ENCODE measurements around the gene NOMO2.
"Not testable (repeated sequence)": the region's sequence is repeated elsewhere in the genome, so short reads cannot be mapped to it uniquely, and the experiment has no call there.

NOMO2 gene

GRCh38 chr16:18579261-18579660 is 17.4 kb upstream of the NOMO2 start:
- not testable (repeated sequence) for H3K27ac ChIP-seq, H3K4me3 ChIP-seq

GRCh38 chr16:18577942-18578341 is 16.0 kb upstream of the NOMO2 start:
- not testable (repeated sequence) for H3K27ac ChIP-seq, H3K4me3 ChIP-seq

DNA sequence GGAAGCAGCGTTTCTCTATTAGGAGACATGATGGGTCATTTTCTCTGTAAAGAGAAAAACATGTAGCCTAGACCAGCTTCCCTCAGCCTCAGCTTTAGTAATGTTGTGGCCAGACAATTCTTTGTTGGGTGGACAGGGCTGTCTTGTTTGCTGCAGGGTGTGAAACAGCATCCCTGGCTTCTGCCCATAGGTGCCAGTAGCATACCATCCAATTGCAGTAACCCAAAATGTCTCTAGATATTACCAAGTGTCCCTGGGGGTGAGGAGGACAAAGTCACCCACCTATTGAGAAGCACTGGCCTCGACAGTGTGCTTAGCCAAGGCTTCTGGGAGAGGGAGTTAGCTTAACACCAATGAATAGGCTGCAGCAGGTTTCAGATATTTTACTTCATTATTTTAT is 14.0 kb upstream of the NOMO2 start:
- not testable (repeated sequence) for H3K27ac ChIP-seq, H3K4me3 ChIP-seq

DNA sequence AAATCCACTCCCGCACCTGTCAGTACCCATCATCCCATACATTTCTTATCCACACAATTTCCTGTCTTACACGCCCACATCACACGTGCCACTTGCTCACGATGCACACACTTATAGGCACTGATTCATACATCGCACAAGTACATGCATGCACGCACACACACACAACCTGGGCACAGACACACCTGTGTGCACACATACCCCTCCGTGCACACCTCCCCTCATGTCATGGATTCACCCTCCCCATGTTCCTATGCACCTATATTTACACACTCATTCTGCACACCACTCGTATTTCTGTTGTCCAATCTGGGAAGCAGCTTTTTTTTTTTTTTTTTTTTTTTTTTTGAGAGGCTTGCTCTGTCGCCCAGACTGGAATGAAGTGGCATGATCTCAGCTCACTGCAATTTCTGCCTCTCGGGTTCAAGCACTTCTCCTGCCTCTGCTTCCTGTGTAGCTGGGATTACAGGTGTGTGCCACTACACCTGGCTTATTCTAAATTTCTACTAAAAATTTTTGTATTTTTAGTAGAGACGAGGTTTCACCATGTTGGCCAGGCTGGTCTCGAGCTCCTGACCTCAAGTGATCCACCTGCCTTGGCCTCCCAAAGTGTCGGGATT is 13.5 kb upstream of the NOMO2 start:
- not testable (repeated sequence) for H3K4me3 ChIP-seq, H3K27ac ChIP-seq

GRCh38 chr16:18573887-18574286 is 12.0 kb upstream of the NOMO2 start:
- not testable (repeated sequence) for H3K4me3 ChIP-seq, H3K27ac ChIP-seq

DNA sequence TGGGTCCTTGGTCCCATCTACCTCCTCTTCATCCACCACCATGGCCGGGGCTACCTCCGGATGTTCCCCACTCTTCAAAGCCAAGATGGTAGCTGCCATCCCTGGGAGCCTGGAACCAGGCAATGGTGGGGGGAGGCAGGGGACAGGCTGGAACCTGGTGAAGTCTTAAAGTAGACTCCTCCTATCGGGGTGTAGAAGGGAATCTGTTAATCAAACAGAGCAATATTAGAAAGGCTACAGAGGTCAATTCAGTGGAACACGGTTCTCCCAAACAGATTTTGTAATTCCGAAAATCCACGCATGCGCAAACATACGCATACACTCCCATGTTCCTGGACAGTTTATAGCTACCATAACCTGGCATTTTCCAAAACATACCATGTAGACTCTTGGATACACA is 11.1 kb upstream of the NOMO2 start:
- H3K4me3 ChIP-seq, H3K27ac ChIP-seq: not testable (repeated sequence)

DNA sequence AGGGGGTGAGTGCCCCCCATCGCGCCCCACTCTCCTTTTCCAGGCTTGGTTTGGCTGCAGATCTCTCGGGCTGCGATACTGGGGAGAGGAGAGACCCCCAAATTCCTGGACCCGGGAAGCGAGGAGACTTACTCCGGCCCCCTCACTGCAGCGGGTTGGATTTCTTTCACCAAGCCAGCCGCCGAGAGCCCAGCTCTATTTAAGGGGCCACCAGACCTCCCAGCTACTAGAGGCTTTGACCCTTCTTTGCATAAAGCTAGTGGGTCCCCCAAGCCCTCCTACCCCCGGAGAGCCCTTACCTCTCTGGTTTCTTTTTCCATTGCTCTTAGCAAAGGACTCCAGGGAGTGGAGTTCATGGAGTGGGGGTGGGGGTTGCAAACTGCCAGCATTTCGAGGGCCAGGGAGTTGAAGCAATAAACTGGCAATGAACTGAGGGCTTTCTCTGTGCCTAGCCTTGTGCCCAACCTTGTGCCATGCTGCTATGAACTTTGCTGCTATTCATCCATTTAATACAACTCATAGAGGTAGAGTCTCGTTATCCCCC is 9.5 kb upstream of the NOMO2 start:
- not testable (repeated sequence) for H3K27ac ChIP-seq, H3K4me3 ChIP-seq

DNA sequence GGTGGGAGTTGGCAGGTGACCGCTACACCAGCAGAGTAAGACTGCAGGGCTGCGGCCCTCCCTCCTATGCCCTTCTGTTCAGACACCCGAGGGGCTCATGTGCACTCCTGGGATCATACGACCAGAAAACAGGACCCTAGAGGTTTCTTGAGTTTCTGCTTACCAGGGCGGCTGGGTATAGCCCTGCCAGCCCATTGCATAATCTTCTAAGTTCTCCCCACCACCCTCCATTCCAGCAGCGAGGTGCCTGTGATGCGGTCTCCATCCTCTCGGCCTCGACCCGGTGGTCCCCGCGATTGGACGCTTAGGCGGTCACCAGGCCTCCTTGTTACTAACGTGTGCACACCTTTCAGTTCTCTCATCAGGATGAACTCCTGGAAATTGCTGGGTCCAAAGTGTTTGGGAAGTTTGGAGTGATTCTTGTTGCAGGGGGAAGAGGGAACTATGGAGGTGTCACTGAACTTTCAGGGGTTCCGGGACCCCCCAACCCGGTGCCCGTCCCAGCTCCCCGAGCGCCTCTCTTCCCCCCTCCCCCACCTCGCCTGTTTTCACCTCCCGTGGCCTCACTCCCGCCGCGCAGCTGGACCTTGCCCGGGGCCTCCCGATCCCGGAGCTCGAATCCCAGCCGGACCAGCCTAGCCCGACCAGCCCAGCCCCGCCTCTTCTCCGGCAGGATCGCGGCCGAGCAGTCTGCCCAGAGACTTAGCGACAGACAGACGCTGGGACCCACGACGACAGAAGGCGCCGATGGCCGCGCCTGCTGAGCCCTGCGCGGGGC is 8.8 kb upstream of the NOMO2 start:
- not testable (repeated sequence) for H3K27ac ChIP-seq, H3K4me3 ChIP-seq

- not testable (repeated sequence) for H3K27ac ChIP-seq
- peak overlapping the region in 5 of 7 experiments; percentile 48 to 58 (median 49) for H3K4me3 ChIP-seq
These were observed 1.3 kb downstream of the NOMO2 start for GRCh38 chr16:18560416-18561220.

- H3K27ac ChIP-seq, H3K4me3 ChIP-seq: not testable (repeated sequence)
These were observed 8.2 kb downstream of the NOMO2 start for GRCh38 chr16:18553671-18554070.

GRCh38 chr16:18547382-18547781 is 14.5 kb downstream of the NOMO2 start:
- not testable (repeated sequence) for H3K4me3 ChIP-seq, H3K27ac ChIP-seq

- H3K4me3 ChIP-seq, result not testable (repeated sequence)
These were observed 15.0 kb downstream of the NOMO2 start for GRCh38 chr16:18546853-18547252.

DNA sequence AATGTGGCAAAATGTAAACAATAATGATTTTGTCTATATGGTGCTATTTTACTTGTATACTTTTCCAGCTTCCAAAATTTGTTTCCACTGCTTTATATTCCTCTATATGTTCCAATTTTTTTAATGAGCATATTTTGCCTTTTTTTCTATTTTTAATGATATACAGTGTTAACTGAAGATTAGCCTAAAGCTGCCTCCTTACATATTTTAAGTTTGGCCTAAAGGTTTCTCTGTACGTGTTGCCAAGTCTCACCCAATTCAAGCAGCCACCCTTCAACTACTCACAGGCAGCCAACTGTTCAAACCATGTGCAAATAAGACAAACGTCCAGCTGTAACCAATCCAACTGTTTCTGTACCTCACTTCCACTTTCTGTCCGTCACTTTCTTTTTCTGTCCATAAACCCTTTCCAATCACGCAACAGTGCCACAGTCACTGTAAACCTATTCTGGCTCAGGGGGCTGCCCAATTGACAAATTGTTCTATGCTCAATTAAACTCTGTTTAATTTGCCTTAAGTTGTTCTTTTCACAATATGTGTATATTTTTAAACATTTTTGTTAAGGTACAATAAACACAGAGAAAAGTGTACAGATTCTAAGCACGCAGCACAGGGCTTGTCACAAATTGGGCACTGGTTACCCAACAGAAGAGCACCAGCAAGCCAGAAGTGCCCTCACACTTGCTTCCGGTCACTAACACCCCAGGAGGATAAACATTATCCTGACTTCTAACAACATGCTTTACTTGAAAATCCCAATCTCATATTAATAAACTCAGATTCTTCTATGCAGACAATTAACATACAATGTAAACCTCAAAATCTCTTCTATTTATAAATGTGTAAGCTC is 17.4 kb downstream of the NOMO2 start:
- H3K27ac ChIP-seq, H3K4me3 ChIP-seq: not testable (repeated sequence)

More at GRCh38 chr16:18546853-18547252, 15.0 kb downstream of the NOMO2 start:
- not testable (repeated sequence) for H3K27ac ChIP-seq

DNA sequence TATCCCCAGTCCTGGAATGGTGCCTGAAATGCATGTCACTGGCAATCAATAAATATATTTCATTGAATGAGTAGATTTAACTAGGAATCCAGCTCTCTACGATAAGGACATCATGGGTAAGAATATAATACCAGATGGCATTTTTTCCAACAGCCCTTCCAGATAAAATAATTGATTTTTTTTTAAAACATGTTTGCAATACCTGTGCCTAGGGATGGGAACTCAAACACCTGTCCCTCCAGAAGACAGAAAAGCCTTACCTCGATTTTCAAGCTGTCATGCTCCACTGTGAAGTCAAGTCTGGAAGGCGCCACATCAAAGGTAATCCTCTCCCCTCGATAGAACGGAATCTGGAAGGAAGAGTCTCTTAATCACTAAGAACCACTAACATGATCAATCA is 20.0 kb downstream of the NOMO2 start:
- not testable (repeated sequence) for H3K4me3 ChIP-seq, H3K27ac ChIP-seq

DNA sequence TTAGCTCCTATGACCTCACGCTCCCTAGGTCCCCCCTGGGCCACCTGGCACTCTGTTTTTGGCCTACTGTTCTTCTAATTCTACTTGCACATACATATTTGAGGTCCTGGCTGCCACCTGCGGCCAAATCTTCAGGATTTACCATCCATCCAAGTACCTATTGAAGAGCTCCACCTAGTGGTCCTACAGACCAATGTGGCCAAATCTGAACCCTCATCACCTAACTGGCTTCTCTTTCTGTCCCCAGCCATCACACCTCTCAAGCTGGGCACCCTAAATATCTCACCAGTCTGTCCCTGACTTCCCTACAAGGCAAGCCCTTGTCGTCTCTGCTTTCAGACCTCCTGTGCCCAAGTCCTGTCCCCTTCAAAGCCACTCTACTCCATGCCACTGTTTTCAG is 24.9 kb downstream of the NOMO2 start:
- H3K27ac ChIP-seq, H3K4me3 ChIP-seq: not testable (repeated sequence)

- H3K27ac ChIP-seq, H3K4me3 ChIP-seq: not testable (repeated sequence)
These were observed 26.3 kb downstream of the NOMO2 start for GRCh38 chr16:18535519-18536168.

- H3K27ac ChIP-seq, H3K4me3 ChIP-seq: not testable (repeated sequence)
These were observed 27.6 kb downstream of the NOMO2 start for GRCh38 chr16:18534308-18534707.

GRCh38 chr16:18531323-18531722 is 30.6 kb downstream of the NOMO2 start:
- H3K27ac ChIP-seq, result not testable (repeated sequence)

GRCh38 chr16:18530329-18530728 is 31.6 kb downstream of the NOMO2 start:
- not testable (repeated sequence) for H3K27ac ChIP-seq, H3K4me3 ChIP-seq

More at GRCh38 chr16:18531323-18531722, 30.6 kb downstream of the NOMO2 start:
- not testable (repeated sequence) for H3K4me3 ChIP-seq
